GM19324 (cell line): Measurements from ENCODE around the gene KCNH6.

Source experiments
- ATAC-seq: cut with Tn5 transposase; IDR thresholded peaks from one replicate; pipeline ENCODE4 v1.9.1; 2021; ENCODE audit warnings: mild to moderate bottlenecking, moderate library complexity; ENCODE audit not compliant: unreplicated experiment, low FRiP score

Gene KCNH6

DNA sequence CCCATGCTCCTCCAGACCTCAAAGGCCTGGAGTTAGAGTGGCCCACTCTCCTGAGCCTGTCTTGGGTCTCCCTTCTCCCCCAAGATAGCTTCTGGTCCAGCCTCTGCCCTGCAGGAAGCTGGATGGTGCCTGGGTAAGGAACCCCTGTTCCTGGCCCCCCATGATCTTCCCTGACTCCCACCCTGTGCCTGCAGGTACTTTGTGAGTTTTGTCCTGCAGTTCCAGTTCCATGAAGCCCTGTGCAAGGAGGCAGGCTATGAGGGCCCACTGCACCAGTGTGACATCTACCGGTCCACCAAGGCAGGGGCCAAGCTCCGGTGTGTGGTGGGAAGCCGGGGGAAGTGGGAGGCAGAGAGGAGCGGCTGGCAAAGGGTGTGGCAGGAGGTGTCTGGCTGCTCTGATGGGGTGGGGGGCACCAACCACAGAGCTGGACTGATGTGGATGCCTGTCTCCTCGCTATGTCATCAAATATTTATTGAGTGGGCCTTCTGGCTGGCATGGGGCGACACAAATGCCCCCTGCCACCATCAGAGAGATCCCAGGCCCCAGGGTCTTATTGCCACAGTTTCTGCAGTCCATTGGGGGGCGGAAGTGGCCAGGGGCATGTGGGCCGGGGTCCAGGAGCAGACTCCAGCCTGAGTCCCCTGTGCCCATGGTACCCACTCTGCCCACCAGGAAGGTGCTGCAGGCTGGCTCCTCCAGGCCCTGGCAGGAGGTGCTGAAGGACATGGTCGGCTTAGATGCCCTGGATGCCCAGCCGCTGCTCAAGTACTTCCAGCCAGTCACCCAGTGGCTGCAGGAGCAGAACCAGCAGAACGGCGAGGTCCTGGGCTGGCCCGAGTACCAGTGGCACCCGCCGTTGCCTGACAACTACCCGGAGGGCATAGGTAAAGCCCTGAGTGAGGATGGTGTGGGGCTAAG is 39.2 kb upstream of the KCNH6 start:
- ATAC-seq = no peak

DNA sequence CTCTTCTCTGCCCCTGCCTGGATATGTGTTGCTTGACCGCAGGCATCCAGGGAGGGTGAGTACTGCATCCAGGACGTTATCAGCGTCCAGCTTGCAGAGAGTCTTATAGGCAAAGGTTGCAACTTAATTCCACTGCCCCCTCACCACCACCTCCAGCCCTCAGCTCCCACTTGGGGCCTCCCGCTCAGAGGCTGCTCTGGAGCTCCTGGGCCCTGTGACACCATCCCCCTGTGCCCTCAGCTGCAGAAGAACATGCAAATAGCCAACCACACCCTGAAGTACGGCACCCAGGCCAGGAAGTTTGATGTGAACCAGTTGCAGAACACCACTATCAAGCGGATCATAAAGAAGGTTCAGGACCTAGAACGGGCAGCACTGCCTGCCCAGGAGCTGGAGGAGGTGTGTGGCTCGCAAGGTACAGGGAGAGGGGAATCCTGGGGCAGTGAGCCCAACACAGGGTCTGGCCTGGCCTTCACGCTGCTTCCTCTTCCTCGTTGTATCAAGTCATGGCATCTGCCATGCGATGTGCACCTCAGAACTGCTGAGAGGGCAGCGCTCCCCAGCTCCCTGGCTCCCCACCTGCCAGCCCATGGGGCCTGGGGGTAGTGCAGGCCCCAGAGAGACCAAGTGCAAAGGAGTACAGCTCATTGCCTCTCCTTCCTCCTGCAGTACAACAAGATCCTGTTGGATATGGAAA is 36.7 kb upstream of the KCNH6 start:
- ATAC-seq = no peak

DNA sequence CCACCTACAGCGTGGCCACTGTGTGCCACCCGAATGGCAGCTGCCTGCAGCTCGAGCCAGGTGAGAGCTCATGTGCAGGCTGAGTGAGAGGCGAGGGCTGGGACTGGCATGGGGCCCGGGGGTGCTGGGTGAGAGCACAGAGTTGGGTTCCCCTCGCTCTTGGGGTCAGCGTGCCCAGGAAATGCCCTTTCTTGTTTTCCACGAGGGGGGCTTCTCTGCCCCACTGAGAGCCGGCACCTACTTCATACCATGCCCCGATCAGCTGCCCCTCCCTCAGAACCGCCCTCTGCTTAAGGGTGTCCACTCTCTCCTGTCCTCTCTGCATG is 36.2 kb upstream of the KCNH6 start:
- ATAC-seq = no peak

DNA sequence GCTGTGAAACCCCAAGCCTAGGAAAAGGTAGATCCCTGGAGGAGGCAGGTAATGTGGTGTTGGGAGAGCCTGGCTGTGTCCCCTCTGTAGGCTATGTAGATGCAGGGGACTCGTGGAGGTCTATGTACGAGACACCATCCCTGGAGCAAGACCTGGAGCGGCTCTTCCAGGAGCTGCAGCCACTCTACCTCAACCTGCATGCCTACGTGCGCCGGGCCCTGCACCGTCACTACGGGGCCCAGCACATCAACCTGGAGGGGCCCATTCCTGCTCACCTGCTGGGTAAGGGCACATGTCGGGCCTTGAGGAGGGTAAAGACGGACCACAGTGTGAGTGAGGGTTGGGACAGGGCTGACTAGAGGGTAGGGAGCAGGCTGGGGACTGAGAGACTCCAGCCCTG is 34.3 kb upstream of the KCNH6 start:
- no peak for ATAC-seq

DNA sequence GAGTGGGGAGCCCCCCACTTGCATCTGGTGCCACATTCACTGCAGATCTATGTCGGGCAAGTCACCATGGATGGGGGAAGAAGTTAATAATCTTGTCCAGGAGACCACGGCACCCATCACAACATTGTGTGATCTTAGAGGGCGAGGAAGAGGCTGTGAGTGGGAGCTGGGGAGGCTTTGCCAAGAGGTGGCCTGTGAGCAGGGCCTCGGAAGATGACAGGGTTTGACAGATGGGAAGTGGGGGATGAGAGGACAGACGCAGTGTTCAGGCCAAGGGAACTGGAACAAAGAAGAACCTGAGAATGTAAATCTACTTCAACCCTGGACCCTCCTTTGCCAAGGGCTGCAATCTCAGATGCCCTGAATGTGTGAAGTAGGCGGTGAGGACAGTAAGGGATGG is 33.9 kb upstream of the KCNH6 start:
- ATAC-seq = no peak

DNA sequence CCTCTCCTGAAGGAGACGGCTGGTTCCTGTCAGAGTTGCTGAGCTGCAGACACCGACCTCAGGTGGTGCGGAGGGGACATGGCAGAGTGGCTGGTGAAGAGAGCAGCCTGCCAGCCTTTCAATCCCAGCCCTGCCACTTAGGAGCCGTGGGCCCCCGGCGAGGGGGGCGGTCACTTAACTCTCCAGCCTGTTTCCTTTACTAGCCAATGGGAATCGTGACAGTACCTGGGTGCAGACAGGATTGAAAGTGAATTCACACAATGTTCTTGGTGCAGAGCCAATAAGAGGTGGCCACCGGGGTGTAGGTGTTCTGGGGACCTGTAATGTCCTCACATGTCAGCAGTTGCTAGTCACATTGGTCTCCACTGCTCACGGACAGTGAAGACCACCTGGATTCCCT is 32.8 kb upstream of the KCNH6 start:
- no peak for ATAC-seq

DNA sequence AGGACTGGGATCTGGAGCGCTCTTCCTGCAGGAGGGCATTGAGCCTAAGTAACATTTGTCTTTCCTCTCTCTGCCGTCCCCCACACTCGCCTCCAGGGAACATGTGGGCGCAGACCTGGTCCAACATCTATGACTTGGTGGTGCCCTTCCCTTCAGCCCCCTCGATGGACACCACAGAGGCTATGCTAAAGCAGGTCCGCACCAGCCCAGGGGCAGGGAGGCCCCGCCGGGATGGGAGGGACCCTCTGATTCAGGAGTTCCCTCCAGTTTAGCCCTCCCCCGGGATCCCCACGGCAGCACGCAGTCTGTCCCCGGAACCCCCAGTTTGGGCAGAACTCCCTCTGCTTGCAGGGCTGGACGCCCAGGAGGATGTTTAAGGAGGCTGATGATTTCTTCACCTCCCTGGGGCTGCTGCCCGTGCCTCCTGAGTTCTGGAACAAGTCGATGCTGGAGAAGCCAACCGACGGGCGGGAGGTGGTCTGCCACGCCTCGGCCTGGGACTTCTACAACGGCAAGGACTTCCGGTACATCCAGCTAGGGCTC is 32.2 kb upstream of the KCNH6 start:
- no peak for ATAC-seq

DNA sequence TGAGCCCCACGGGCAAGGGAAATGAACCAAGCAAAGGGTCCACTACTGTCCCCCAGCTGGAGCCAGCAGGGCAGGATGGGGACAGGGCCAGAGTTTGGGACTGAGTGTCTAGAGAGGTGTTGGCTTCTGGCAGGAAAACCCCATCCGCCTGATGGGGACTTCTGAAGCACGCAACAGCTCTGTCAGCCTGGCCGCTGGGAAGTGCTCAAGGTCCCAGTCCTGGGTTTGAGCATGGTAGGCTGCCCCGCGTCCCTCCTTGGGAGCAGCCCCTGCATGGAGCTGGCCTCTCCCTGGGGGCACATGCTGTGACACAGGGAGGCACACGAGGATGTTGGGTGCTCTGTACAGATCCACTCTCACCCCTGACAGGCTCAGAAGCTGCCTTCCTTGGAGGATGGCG is 31.7 kb upstream of the KCNH6 start:
- ATAC-seq = no peak

DNA sequence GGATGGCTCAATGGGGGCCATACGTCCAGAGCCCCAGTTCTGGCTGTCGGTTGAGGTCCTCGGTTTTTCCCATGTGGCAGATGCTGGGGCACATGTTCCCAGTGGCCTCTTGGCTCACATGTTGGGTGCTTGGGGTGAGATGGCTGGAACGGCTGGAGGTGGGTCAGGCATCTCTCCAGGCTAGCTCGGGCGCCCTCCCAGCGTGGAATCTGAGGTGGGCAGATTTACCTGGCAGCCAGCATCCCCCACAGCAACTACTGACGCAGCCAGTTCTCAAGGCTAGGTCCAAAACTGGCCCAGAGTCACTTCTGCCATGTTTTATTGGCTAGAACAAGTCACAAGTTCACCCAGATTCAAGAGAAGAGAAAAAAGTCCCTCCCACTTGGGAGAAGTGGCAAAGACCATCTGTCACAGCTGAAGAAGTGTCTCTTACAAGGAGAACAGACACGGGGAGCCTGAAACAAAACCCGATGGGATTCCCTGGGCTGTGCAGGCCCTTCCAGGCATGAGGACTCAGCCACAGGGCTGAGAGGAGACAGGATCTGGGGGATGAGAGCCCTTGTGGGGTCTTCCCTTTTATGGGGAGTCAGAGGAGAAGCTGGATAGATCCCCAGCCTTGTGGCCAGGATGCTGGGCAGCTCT is 31.1 kb upstream of the KCNH6 start:
- no peak for ATAC-seq

DNA sequence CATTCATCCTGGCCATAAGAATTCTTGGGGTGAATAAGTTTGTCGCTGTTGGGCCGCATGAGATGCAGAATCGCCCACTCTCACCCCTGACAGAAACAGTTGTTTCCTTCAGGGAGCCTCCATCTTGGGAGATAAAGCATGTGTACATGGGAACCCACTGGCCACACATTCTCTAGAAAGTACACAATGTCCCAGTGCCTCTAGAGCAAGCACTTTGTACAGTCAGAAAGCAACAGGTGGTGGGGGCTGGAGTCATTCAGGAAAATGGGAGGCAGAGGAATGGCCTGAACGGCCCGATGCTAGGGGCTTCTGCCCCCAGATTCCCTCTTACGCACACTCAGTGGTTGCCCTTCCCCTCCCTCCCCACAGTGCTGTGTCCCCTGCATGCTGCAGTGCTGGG is 30.2 kb upstream of the KCNH6 start:
- ATAC-seq = no peak

DNA sequence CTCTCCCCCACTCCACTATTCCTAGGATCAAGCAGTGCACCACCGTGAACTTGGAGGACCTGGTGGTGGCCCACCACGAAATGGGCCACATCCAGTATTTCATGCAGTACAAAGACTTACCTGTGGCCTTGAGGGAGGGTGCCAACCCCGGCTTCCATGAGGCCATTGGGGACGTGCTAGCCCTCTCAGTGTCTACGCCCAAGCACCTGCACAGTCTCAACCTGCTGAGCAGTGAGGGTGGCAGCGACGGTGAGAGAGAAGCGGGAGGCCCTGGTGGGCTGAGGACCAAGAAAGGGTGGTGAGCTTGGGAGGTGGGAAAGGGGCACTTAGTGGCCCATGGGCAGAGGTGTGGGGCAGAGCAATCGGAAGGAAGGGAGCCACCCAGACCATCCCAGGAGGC is 29.7 kb upstream of the KCNH6 start:
- no peak for ATAC-seq

DNA sequence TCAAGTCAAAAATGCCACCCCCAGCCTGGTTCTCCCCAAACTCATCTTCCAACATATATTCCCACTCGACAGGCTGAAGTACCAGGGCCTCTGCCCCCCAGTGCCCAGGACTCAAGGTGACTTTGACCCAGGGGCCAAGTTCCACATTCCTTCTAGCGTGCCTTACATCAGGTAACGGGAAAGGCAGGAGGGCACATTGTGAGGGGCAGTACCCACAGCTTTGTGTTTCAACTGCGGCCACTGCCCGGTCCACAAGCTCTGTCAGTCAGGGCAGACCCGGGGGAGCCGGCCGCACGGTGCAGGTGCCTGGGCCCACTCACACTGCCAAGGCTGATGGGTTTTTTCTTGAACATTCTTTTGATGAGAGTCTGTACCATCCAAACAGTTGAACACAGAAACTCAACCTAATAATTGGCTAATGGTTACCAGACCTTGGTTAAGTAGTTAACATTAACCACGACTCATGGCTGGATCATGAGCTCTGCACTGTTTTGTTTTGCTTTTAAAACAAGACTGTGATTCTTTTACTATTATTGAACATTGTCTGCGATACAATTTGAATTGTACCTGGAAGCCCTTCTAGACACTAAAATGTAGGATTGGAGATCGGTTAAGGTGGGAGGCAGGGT is 28.7 kb upstream of the KCNH6 start:
- ATAC-seq = no peak

DNA sequence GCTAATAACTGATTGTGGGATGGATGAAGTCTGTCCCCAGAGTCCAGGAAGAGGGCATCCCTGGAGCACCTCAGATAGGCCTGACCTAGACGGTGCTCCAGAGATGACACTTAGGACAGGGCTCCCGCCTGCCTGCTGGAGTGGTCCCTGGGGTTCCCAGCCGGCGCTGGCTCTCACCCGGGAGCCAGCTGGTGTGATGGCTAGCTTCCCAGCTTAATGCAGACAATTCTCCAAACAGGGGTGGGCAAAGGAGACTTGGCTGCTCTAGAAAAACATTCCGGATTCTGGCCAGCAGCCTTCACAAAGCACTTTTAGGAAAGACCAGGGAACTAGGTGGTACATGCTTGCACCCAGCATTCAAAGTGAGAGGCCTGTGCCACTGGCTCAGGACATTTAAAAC is 27.7 kb upstream of the KCNH6 start:
- no peak for ATAC-seq

DNA sequence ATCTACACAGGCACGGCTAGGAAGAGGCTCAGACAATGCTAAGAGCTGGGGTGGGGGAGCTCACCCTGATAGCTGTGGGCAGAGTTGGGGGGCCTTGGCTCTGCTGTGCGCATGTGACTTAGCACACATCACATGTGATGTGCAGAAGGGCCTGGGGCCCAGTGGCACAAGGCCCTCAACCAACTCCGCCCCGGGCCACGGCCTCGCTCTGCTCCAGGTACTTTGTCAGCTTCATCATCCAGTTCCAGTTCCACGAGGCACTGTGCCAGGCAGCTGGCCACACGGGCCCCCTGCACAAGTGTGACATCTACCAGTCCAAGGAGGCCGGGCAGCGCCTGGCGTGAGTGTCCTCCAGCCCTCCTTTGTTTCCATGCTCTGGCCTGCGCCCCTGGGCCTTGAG is 27.0 kb upstream of the KCNH6 start:
- ATAC-seq = no peak

DNA sequence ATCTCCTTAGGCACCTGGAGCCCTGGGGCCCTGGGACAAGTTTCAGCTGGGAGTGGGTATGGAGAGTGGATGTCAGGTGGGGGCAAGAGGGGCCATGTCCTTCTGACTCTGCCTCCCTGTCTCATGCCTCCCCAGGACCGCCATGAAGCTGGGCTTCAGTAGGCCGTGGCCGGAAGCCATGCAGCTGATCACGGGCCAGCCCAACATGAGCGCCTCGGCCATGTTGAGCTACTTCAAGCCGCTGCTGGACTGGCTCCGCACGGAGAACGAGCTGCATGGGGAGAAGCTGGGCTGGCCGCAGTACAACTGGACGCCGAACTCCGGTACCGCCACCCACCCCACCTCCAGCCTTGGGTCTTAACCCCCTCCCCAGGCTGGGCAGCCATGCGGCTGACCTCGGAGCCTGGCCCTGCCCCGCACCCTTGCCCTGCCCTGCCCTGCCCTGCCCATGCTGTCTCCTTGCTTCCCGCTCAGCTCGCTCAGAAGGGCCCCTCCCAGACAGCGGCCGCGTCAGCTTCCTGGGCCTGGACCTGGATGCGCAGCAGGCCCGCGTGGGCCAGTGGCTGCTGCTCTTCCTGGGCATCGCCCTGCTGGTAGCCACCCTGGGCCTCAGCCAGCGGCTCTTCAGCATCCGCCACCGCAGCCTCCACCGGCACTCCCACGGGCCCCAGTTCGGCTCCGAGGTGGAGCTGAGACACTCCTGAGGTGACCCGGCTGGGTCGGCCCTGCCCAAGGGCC is 26.3 kb upstream of the KCNH6 start:
- no peak for ATAC-seq

DNA sequence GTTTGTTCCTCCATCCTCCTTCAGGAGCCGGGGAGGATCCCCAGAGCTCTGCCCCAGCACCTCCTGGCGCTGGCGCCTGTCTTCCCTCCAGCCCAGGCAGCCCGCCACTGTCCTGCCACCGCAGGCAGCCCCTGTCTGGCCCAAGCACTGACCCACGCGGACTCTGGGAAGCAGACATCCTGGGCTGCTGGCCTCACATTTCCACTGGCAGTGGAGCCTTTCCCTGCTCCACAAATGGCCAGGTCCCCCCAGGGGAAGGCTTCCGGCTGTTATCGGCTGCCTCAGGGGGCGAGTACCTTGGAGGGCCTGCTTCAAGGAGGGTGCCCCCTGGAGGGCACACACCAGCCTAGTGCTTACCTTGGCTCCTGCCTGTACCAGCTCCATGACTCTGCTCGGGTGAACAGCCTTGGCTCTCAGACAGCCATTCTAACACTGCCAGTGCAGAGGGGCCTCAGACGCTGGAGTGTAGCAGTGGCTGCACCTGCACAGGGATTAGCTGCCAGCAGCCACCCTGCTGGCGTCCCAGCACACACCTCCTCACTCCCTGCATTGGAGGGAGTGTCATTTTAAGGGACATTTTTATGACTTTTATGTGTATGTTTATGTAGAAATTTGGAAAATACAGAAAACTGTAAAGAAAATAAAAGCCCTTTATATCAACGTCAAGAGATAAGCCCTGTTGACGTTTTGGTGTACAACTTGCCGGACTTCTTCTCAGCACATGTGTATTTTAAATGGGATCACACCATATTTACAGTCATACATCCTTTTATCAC is 25.3 kb upstream of the KCNH6 start:
- no peak for ATAC-seq

DNA sequence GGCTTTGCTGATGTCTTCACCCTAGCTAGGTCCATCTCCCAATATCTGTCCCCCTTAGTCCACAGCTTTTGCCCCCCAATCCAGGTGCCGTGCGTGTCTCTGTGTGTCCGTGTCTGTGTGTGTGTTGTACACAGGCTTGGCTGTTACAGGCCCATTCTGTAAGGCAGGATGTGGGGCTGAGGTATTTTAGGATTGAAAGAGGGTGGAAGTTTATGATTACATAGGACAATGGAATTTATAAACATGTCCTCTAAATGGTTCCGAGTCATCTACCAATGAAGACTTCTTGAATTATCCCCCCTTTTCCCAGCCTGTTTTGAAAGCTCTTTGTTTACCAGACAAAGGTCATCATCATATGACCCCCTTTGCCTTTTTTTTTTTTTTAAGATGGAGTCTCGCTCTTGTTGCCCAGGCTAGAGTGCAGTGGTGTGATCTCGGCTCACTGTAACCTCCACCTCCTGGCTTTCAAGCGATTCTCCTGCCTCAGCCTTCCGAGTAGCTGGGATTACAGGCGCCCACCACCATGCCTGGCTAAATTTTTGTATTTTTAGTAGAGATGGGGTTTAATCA is 24.4 kb upstream of the KCNH6 start:
- ATAC-seq = no peak

DNA sequence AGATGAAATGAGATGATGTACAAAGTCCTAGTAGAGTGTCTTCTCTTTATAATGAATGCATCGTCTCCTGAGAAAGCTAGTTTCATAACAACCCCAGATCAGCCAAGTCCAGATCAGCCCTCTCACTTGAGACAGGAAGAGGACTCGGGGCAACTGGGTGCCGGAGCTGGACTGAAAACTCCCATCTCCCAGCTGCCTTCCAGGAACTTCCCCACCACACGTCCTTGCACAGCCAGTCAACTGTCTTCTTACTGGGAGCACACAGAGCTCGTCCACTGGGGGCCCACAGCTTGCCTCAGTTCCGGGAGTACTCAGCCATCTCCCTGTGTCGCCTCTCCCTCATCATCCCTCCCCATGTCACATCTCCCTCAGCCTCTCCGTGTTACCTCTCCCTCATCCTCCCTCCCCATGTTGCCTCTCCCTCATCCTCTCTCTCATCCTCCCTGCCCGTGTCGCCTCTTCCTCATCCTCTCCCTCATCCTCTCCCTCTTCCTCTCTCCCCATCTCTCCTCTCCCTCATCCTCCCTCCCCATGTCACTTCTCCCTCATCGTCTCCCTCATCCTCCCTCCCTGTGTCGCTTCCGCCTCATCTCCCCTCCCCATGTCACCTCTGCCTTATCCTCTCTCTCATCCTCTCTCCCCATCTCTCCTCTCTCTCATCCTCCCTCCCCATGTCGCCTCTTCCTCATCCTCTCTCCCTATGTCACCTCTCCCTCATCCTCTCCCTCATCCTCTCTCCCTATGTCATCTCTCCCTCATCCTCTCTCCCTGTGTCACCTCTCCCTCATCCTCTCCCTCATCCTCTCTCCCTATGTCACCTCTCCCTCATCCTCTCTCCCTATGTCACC is 22.4 kb upstream of the KCNH6 start:
- ATAC-seq = no peak
